SH-SY5Y (cell line): ENCODE data around the gene SIGLEC7.

Experiments
- GATA2 ChIP-seq: IDR thresholded peaks from 2 replicates; pipeline ENCODE4 v1.6.1; 2011; ENCODE audit warnings: mild to moderate bottlenecking, low read depth, low read length
- GATA3 ChIP-seq: IDR thresholded peaks from 2 replicates; pipeline ENCODE4 v1.6.1; 2011; ENCODE audit warnings: low read depth, mild to moderate bottlenecking, low read length, moderate library complexity

- no peak for TF ChIP-seq GATA3
- no peak for TF ChIP-seq GATA2
Measured at GRCh38 chr19:51094696-51095279, 47.3 kb upstream of the SIGLEC7 start.
